ACHN (cell line): Measurements from ENCODE around the gene FARS2.

Experiments used
- DNase-seq: peaks from one replicate; pipeline ENCODE4 v3.0.0-alpha.2; 2015
- in situ Hi-C: cut with HindIII; loops from 2 replicates; pipeline ENCODE4 v1.10.0; 2017; ENCODE audit warnings: low sequenced_read_pairs, low pct_ligation_motif_present, low pct_unique_long_range_greater_than_20kb

Gene FARS2

DNA sequence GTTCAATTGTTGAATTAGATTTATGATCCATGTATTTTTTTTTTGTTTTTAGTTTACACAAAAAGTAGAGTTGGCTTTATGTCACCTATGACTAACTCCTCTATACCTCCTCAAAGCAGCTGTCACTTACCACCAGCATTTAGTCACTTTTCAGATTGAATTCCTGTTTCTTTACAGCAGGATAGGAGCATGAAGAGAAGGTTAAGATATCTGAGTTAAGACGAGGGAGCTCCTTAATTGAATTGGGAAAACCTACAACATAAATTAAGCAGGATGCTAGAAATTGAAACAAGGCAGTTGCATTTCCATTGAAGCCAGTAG is 237.2 kb downstream of the FARS2 start:
- DNase-seq, result no peak
- in situ Hi-C loops, result no loop called here

DNA sequence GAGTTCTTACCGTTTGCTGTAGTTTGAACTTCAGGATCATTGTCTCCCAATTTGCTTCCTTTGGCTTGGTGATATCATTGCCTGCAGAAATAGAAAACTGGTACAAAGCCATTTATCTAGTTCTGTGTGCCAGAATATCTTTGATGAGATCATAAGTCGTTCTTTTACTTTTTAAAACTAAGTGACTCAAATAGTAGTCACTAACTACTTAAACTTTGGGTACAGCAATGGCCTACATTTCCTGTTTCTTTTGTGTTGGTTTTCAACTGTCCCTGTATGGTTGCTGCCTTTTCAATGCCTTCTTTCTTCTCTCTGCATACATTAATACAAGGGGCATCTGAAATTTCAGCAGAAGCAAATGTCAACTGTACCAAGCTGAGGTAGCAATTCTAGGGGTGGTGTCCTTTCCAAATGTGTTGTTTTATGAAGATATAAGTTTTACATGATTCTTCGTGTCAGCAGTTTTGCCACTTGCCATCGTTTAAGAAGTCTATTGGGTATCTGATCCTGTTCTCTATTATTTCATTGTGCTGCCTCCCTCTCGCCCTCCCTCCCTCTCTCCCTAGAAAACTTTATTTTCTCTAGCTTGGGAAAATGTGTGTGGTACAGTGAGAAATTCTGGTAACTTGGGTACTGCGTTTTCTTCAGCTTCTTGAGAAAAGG is 238.5 kb downstream of the FARS2 start:
- DNase-seq, result no peak
- in situ Hi-C loops, result no loop called here

DNA sequence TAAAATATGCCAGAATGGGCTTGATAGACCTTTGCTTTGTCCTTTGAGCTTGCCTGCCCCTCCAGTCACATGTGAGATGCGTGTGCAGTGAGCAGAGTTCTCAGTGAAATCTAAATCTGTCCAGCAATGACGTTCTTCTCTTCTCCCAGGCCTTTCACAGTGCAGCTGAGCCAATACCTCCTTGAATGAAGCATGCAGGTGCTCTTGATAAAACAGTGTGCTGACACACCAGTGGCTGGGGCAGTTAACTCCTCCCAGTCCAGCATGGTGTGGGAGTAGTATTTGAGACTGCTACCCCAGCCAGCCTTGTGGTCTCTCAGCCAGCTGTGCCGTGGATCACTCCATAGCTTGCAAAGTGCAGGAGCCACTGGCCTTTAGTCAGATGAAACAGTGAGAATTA is 240.5 kb downstream of the FARS2 start:
- no peak for DNase-seq
- in situ Hi-C loops, result no loop called here

DNA sequence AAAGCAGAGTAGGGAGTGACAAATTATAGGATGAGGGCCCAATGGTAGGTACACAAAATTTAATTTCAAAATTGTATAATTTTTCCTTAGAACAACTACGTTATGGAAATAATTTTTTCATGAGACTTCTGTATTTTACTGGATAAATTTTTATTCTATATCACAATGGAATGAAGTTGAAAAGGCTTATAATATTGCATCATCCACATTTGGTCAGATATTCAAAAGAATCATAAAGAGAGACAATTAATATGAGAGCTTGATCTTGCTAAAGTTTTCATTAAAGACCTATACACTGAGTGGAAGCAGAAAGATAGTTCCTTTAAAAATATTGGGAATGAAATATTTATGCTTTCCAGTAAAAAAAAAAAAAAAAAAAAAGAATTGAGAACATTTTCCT is 242.8 kb downstream of the FARS2 start:
- DNase-seq, result no peak

DNA sequence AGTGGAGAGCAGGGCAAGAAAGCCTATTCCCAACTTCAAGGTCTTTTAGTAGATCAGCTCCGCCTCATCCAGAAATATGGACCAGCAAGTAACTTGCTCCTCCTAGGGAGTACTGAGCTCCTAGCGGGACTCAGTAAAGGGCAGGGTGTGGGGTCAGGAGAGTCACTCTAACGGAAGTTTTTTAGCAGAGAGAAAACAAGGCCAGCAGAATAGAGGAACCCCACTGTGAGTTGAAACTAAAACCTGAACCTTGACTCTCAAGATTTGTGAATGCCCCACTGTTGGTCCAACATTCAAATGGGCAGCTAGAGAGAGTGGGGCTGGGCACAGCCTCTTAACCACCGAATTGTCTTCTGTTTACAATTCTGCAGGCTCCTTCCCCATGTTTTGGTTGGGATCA is 244.8 kb downstream of the FARS2 start:
- no peak for DNase-seq
- in situ Hi-C loops, result no loop called here

More for the DNA sequence above, 242.8 kb downstream of the FARS2 start:
- in situ Hi-C loops, result no loop called here

DNA sequence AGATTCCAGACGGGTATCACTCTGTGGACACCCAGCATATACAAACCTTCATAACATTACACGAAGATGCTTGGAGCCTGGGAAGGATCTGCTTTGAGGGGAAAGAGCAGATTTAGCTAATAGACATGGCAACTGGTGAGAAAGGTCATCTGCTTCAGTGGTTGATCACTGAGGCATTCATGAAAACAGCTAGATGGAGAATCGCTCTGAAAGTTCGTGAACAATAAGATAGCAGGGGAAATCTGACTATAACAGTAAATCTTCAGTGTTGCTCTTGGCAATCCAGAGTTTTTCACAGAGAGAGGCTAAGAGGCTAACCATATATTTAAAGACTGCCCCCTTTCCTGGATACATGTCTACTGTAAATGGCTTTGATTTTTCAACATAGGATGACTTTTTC is 245.3 kb downstream of the FARS2 start:
- in situ Hi-C loops, result no loop called here

DNA sequence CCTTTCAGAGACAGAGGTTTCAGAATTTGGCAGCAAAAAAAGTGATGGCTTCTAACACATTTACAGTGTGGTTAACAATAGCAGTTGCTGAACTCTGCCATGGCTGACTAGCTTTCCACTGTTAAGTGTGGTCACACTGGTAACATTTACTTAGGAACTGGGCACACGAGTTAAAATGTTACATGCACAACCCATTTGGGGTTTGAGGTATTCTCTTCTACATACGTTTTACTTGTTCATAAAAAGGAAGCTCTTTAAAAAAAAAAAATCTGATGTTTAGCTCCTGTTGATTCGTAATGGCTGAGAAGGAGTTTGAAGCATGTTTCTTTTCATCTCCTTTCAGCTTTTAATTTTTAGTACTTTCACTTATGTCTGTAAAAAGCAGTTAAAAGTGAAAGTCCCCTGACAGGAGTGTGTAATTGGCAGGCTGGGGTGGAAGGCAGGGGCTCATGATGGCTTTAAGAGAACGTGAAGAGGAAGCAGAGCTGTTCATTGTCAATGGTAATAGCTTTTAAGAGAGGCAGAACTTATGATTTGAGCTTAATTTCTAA is 245.9 kb downstream of the FARS2 start:
- in situ Hi-C loops, result no loop called here
- DNase-seq, result peak; percentile 45

More for the DNA sequence above, 245.3 kb downstream of the FARS2 start:
- DNase-seq, result no peak

DNA sequence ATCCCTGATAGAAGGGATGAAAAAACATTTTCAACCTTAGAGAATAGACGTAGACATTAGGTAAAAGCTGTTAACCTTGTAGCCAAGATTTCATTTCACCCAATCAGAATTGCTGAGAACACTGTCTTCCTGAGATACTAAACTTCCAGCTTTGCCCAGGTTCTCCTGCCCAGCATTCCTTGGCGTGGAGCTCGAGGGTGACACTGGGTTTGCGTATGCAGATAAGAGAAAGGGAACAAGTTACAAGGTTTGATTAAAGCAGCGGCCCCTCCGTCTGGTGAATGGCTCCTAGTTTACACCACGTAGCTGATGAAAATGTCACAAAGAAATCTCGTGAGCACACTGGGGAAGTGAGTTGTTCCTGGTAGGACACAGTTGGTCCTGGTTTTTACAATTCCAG is 247.8 kb downstream of the FARS2 start:
- DNase-seq, result no peak
- in situ Hi-C loops, result no loop called here

DNA sequence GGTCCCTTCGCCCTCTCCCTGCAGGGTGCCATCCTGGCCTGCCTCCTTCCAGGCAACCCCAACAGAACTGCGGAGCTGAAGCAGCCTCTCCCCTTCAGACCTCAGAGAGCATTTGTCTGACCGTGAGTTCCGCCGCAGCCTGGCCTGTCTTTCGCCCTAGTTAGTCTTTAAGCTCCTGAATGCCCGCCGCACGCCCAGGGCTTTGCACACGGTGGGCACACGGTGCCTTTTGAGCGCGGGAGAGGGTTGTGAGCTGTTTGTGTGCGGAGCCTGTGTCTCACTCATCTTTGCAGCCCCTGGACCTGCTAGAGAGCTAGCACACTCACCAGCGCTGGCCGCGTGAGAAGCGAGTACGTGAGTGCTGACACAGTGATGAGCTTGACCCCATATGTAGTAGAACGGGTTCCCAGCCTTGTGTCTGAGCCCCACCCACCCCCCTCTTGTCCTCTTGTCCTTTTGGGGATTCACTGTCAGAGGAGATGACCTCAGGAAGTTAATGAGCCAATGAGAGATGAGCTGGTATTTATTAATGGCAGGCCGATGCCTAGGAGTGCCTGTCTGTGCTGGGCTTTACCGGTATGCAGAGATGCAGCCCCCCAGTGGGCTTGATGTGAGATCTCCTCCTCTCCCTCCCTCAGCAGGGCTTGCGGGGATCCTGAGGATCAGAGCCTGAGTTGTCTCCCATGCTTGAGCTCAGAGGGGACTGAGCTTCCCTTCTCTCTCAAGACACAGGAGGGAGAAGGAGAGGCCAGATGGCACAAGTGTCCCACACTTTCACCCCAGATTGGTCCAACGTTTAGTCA is 249.2 kb downstream of the FARS2 start:
- in situ Hi-C loops, result no loop called here
- DNase-seq, result no peak

DNA sequence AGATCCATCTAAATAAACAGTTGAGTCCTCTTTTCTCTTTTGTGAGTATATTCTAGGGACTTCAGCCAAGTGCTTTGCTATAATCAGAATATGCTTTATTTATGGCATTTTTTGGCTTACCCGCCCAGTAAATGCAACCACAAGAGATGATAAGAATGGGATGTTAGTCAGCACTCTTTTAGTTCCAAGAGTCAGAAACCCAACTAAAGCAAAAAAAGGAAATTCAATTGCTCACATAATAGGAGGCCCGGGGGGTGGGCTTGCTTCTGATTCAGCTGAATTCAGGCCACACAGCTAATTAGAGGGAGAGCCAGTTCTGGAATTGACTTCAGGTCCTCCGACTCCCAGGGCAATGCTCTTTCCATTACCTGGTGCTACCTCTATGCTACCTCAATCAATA is 250.6 kb downstream of the FARS2 start:
- no peak for DNase-seq
- in situ Hi-C loops, result no loop called here

DNA sequence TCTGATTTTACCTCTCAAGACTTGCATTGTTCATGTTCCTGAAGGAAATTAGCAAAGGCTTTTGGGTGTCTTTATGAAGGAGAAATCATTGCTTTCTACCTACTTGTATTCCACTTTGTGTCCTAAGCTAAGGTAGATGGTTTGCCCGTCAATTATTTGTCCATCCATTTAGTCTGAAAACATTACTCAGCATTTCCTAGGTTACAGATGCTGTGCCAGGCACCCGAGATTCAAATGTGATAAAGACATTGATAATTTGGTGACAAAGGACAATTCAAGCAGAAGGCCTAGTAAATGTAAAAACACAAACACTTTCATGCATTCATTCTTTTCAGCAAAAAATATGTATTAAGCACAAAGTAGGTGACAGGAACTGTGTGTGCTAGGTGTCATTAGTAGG is 251.1 kb downstream of the FARS2 start:
- no peak for DNase-seq
- in situ Hi-C loops, result no loop called here

DNA sequence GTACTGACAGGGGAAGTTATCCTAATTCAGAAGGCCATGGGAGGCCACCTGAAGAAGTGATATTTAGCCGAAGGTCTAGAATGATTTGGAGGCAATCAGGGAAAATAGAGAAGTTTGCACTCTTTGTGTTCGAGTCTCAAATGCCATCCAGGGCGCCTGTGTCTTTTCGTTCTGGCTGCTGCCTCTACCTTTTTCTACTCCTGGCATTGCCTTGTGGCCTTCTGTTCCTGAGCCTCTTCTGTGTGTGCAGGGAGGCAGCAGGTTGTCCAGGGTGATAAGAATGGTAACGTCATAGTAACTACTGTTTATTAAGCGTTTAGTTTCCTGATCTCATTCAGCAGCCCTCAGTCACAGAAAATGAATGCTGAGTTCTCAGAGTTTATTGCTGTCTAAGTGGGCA is 252.1 kb downstream of the FARS2 start:
- in situ Hi-C loops, result no loop called here
- no peak for DNase-seq

DNA sequence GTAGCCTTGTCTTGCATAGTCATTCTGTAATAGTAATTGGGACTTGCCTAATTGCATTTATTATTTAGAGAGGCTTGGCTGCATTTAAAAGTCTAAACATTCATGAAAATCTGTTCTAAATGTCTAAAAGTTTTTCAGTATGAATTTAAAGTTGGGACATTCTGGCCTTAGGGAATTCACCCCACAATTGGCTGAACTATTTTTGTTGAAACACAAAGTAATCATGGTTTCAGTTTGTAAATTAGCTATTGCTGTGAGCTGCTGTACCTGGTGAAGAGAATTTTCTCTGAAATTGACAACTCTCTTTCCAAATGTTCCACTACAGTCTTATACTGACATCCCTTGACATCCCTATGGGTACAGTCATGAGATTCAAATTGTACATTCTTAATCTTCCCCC is 253.0 kb downstream of the FARS2 start:
- DNase-seq, result no peak
- in situ Hi-C loops, result no loop called here

DNA sequence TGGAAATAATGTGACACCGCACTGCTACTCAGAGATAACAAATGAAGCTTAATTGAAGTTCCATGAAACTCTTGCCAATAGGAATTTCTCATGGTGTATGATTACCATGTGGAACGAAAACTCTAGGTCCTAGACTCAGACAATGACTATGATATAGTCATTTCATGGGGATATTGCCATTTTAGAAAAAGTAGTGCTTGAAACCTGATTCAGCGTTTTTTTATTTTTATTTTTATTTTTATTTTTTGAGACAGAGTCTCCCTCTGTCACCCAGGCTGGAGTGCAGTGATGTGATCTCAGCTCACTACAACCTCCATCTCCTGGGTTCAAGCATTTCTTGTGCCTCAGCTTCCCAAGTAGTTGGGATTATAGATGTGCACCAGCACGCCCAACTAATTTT is 253.9 kb downstream of the FARS2 start:
- in situ Hi-C loops, result no loop called here
- no peak for DNase-seq

DNA sequence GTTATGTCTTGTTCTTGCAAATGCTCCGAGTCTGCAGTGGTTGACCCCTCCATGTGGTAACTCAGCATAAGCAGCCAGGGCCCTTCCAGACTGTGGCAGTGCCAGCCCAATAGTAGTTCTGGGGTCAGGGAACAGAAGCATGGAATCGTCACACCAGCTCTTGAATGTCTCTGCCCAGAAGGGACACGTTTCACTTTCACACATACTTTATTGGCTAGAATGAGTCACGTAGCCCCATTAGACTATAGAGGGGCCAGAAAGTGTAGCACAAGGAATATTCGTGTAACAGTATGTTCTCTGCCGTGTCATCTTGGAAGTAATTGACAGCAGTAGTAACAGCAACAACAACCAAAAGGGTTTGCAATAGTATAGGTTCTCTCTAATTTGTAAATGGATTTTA is 254.7 kb downstream of the FARS2 start:
- no peak for DNase-seq
- in situ Hi-C loops, result no loop called here

DNA sequence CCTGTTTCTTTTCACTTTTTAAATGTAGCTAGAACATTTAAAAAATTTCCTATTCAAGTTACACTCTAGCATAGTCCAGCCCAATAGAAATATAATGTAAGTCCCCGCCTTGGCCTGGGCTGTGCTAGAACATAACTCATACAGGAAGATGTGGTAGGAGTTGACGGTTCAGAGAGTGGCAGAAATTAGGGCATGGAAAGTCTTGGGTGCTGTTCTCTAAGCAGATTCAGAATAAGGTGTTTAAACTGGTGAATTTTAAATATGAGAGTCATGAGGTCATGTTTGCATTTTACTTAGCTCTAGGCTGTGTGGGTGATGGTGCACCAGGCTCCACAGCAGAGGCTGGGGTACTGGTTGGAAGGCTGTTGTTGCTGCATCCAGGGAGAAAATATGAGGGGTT is 256.5 kb downstream of the FARS2 start:
- DNase-seq, result no peak
- in situ Hi-C loops, result no loop called here

DNA sequence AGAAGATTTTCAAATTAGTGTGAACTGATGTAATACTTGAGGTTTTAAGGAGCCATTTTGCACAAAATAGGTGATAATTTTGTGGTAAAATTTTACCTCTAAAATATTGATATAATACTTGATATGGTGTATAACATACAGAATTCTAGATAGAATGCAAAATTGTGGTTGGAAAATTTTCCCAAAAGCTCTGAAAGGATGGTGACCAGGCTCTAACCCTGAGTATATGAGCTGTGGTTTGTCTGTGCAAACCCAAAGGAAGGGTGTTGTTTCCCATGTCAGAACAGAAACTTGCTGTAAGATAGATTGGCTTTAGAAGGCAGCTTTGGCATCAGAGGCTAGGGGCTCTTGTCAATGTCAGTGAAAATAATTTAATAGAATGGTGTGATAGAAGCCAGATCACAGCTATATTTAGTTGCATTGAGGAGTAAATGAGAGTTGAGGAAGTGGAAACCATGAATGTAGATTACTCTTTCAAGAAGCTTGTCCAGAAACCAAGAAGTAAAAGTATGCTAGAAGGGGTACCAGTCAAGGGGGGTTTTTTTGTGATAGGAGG is 257.7 kb downstream of the FARS2 start:
- no peak for DNase-seq
- in situ Hi-C loops, result no loop called here

DNA sequence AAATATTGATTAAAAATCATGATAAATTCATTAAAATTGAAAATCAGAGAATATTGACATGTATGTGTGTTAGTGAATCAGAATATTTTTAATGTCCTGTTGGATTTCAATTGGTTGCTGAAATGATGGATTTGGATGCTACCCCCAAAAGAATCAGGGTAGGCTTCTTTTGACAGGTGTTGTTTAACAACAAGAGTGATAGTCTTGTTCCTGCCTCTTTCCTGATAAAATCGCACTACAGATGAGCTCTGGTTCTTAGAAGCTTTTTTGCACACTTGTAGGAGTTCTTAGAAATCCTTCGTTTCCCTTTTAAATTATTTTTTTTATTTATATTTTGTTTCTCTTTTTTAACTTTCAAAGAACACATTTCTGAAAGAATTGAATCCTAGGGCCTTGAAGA is 259.5 kb downstream of the FARS2 start:
- DNase-seq, result no peak
- in situ Hi-C loops, result no loop called here

DNA sequence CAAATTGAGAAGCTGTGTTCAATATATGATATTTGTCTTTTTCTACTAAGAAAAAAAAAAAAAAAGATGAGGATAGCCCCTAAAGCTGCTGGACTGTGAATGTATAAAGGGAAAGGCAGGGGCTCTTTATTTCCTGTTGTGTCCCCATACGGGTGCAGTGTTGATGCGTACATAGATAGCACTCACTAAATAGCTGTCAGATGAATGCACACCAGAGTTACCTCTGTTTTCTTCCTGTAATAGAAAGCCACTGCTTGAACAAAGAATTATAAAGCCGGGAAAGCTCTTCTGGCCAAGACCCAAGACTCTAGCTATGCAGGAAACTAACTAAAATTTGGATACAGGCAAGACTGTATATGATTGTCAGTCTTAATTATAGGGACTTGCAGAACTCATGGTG is 260.0 kb downstream of the FARS2 start:
- DNase-seq, result no peak
- in situ Hi-C loops, result no loop called here

DNA sequence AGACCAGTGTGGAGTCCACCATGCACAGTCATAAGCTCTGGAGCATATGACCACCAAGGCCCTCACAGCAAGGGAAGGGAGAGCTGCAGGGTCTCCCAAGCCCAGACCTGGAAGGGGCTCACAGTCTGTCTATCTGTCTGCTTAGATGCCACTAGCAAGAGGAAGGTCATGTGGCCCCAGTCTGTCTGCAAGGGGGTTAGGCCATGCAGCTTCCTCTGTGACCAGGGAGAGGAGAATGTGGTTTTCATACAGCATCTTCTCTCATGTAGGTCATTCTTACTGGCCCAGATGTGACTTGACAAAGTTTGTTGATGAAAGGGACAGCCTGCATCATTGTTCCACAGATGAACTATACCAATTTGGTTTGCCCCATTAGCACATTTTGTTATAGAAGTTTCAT is 260.8 kb downstream of the FARS2 start:
- in situ Hi-C loops, result no loop called here
- no peak for DNase-seq
